Osteoblast (primary cell): Measurements from ENCODE around the gene COCH. TPM values are rescaled to one million over a fixed set of nuclear protein-coding genes. Genes with fewer than 3 reads are reported as not detected.
"Not testable (repeated sequence)": the region's sequence is repeated elsewhere in the genome, so short reads cannot be mapped to it uniquely, and the experiment has no call there.

Source experiments
- DNase-seq: peaks from one replicate; pipeline ENCODE4 v3.0.0; 2011; ENCODE audit warnings: low spot score, mixed read lengths; ENCODE audit not compliant: insufficient read length; ENCODE audit errors: missing footprints
- H2AFZ ChIP-seq: 2 replicates; pipeline ENCODE4 v1.6.0; 2011; ENCODE audit warnings: mild to moderate bottlenecking, low read length
- H3K27ac ChIP-seq: 2 replicates; pipeline ENCODE4 v1.5.1; 2011; ENCODE audit warnings: mild to moderate bottlenecking, low read depth, low read length, moderate library complexity
- H3K27me3 ChIP-seq: 2 replicates; pipeline ENCODE4 v1.6.0; 2012; ENCODE audit warnings: mild to moderate bottlenecking, control low read depth, inconsistent platforms, low read length, moderate library complexity; ENCODE audit not compliant: insufficient read depth
- H3K36me3 ChIP-seq: 2 replicates; pipeline ENCODE4 v1.5.1; 2011; ENCODE audit warnings: mild to moderate bottlenecking, low read length, control low read depth, moderate library complexity; ENCODE audit not compliant: insufficient read depth
- H3K4me1 ChIP-seq: 2 replicates; pipeline ENCODE4 v1.5.1; 2011; ENCODE audit warnings: mild to moderate bottlenecking, low read length, control low read depth, moderate library complexity; ENCODE audit not compliant: insufficient read depth
- H3K4me2 ChIP-seq: 2 replicates; pipeline ENCODE4 v1.6.0; 2011; ENCODE audit warnings: mild to moderate bottlenecking, low read length; ENCODE audit not compliant: insufficient read depth
- H3K4me3 ChIP-seq: fragments of 200-600 bp; sonication (generic); 3 replicates; pipeline ENCODE4 v1.5.1; 2012; ENCODE audit warnings: mild to moderate bottlenecking, low read length, inconsistent platforms; ENCODE audit not compliant: insufficient read depth
- H3K79me2 ChIP-seq: 2 replicates; pipeline ENCODE4 v1.6.0; 2012; ENCODE audit warnings: mild to moderate bottlenecking, low read length, control low read depth, inconsistent platforms; ENCODE audit not compliant: insufficient read depth
- H3K9me3 ChIP-seq: 2 replicates; pipeline ENCODE4 v1.5.1; 2011; ENCODE audit warnings: low read depth, low read length, control low read depth
- H4K20me1 ChIP-seq: 2 replicates; pipeline ENCODE4 v1.6.0; 2012; ENCODE audit warnings: mild to moderate bottlenecking, low read length, control low read depth; ENCODE audit not compliant: insufficient read depth
- CTCF ChIP-seq: IDR thresholded peaks from 2 replicates; pipeline ENCODE4 v1.5.1; 2011; ENCODE audit warnings: mild to moderate bottlenecking, low read depth, low read length, moderate library complexity; ENCODE audit errors: extremely low read depth
- total RNA-seq: library from RNA; depleted of rRNA; stranded (reverse); fragments of >200 nt; gene quantifications from 2 replicates; pipeline ENCODE4 v1.2.3, GENCODE V29; 2012

COCH gene
- total RNA-seq, 1 donor, result 1.1 TPM

DNA sequence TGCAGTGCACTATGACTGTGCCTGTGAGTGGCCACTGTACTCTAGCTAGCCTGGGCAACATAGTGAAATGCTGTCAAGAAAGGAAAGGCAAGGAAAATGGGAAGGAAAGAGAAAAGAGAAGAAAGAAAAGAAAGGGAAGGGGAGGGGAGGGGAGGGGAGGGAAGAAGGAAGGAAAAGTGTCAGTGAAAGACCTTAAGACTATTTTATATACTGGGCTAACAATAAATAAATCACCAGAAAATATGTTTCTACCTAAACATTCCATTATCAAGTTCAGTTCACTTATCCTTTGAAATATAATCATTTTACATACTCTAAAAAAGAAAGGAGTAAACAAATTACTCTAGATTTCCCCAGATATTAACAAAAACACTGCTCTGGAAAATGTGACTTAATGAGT is 22.1 kb downstream of the COCH start:
- Histone ChIP-seq H3K9me3 (no peaks in the 10 kb centered on the region), H3K4me3 (no peak overlapping the region), H4K20me1 (peaks cover 7% of the 10 kb centered on the region), H3K4me2 (no peak overlapping the region), H3K4me1 (no peaks in the 10 kb centered on the region), H3K36me3 (peaks cover 33% of the 10 kb centered on the region), H3K79me2 (peaks cover 2% of the 10 kb centered on the region), H3K27me3 (no peaks in the 10 kb centered on the region), H2AFZ (no peak overlapping the region), H3K27ac (no peak overlapping the region)
- no peak for TF ChIP-seq CTCF
- DNase-seq, result no peak

DNA sequence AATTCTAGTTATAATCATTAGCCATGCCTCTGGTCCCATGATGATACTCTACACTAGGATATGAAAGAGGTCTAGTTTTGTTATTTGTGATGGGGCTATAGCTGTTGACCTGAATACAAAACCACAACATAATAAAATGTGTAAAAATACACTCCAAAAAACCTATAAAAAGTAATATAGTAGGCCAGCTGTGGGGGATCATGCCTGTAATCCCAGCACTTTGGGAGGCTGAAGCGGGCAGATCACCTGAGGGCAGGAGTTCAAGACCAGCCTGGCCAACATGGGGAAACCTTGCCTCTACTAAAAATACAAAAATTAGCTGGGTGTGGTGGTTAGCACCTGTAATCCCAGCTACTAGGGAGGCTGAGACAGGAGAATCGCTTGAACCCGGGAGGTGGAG is 22.8 kb downstream of the COCH start:
- not testable (repeated sequence) for H3K79me2 ChIP-seq, H3K4me2 ChIP-seq, H4K20me1 ChIP-seq, H3K4me3 ChIP-seq, H3K27ac ChIP-seq, H3K27me3 ChIP-seq, H3K4me1 ChIP-seq, H2AFZ ChIP-seq, H3K9me3 ChIP-seq, DNase-seq
- H3K36me3 ChIP-seq, result peaks cover 36% of the 10 kb centered on the region

GRCh38 chr14:30903285-30904124 is 29.1 kb downstream of the COCH start:
- Histone ChIP-seq H3K36me3 (peaks cover 32% of the 10 kb centered on the region), H3K27ac (no peak overlapping the region), H4K20me1 (no peaks in the 10 kb centered on the region), H3K9me3 (no peaks in the 10 kb centered on the region), H3K4me1 (no peaks in the 10 kb centered on the region), H3K79me2 (no peaks in the 10 kb centered on the region), H3K4me2 (no peak overlapping the region), H2AFZ (no peak overlapping the region), H3K27me3 (no peaks in the 10 kb centered on the region), H3K4me3 (no peak overlapping the region)
- DNase-seq, result no peak
- no peak for TF ChIP-seq CTCF

DNA sequence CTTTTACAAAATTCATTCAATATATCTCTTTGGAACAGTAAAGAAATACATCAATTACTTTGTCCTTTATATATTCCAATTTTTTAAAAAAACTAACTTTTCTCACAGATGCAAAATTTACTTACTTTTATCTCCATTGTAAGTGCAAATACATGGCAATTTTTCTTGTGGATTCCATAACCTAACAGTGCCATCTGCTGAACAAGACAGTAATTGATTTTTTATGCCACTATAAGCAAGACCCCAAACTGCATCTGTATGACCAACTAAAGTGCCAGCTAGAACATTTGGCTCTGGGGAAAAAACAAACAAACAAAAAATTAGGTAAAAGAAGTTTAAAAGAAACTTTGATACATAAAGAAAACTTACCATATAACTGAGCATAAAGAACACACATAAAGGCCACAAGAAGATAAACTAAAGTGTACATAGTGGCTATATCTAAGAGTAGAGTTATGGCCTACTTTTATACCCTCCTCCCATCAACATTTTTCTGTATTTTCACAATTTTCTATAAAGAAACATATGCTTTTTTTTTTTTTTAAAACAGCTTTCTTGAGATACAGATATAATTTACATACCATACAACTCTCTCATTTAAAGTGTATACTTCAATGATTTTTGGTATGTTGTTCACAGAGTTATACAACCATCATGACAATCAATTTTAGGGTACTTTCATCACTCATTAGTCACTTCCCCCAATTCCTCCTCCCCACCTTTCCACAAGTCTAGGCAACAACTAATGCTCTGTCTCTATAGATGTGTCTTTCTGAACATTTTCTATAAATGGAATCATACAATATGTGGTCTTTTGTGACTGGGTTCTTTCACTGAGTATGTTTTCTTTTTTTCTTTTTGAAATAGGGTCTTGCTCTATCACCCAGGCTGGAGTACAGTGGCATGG is 32.6 kb downstream of the COCH start:
- Histone ChIP-seq H3K79me2 (no peaks in the 10 kb centered on the region), H3K9me3 (no peaks in the 10 kb centered on the region), H3K4me3 (no peak overlapping the region), H3K27me3 (no peaks in the 10 kb centered on the region), H2AFZ (no peak overlapping the region), H3K4me1 (no peaks in the 10 kb centered on the region), H3K4me2 (no peak overlapping the region), H3K27ac (no peak overlapping the region), H3K36me3 (peaks cover 42% of the 10 kb centered on the region), H4K20me1 (no peaks in the 10 kb centered on the region)
- TF ChIP-seq CTCF, result peak; percentile 42
- no peak for DNase-seq
